ENCODE data around the gene MSANTD1.
A peak's percentile ranks its signal among the peaks of the same experiment; 100 is the strongest.

The MSANTD1 gene

DNA sequence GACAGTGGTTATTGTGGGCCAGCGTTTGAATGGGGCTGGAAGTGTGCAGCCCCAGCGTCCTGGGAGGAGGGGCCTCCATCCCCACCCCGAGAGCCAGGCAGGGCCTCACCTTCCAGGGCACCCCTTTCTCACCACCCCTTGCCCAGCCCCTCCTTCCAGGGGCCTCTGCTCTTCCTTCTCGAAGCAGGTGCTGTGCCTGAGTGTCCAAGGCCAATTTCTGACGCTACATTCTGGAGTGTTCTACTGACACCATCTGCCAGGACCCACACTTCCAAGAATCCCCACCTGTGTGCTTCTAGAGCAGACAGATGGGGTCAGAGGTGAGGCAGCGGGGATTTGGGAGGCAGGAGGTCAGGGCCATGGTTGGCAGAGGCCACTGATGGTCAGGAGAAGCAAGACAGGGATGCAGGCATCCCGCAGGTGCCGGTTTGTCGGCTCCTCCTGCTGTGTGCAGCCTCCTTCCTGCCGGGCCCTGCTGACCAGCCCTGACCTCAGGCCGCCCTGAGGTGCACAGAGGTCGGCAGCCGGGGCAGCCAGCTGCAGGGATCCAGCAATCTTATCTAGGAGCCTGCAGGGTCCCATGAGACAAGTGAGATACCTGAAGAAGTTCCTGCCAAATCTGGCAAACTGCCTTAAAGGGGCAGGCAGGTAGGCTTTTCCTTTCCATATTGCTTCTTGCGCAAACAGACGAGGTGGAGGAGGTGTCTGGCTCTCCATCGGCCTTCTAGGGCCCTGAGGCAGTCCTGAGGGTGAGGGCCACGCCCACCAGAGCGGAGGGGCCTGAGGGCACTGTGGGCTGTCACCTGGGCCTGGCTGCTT, 18.8 kb downstream of the MSANTD1 start:
- DNase-seq: no peak

DNA sequence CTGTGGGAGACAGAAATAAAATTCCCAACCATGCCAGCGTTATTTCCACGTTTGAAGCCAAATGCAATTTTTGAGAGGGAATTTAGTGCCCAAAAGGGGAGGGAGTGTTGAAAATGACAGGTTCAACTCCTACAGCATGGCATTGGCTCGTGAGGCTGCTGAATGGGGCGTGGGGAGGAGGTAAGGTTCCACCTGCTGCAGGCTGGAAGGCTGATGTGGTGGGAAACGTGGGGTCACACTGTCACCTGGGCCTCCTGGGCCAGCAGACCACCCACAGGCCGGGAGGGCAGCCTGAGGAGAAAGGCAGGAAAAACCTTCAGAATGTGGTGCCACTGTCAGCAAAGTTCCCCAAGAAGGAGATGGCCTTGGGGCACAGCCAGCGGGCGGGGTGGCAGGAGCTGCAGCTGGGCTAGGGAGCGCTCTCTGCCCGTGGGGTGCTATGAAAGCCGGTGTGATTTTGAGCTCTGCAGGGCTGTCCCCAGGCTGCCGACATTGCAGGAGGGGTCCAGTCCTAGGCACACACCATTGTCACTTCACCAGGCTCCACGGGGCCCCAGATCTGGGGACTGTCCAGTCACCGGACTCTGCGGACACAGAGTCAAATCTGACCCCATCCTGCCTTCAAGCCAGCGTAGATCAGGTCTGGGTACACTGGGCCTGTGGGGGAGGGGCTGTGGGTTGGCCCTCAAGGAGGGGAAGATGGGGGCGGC, 19.6 kb downstream of the MSANTD1 start:
- no peak for DNase-seq

DNA sequence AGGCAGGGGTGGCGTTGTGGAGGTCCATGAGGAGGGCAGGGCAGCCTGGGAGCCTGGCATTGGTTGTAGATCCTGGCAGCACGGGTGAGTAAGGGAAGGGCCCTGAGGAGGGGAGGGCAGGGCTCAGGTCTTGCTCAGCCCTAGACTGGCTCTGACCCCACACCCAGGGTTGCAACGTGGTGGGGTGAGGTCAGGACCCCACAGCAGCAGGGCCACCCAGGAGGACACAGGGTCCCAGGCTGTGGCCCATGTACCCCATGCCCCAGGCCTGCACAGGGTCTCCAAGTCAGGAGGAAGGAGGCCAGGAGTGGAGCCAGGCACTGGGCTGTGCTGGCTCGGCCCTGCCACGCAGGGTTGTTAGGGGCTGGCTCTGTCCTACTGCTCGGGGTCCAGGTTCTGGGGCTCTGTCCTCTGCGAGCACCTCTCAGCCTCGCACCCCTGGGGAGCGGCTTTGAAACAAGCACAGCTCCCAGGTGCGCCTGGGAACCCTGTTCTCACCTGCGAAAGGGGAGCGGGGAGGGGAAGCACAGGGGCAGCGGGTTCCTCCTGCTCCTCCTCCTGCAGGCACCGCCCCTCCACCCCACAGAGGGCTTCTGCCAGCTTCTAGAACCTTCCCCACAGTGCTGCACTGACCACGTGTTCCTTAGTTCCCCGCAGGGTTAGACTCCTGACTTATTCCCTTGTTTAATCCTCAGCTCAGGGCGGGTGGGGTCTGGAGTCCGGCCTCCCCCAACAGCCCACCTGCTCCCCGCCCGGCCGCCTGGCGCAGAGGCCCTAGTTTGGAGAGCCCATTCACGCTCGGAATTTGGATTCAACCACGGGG, 20.4 kb downstream of the MSANTD1 start:
- no peak for DNase-seq

DNA sequence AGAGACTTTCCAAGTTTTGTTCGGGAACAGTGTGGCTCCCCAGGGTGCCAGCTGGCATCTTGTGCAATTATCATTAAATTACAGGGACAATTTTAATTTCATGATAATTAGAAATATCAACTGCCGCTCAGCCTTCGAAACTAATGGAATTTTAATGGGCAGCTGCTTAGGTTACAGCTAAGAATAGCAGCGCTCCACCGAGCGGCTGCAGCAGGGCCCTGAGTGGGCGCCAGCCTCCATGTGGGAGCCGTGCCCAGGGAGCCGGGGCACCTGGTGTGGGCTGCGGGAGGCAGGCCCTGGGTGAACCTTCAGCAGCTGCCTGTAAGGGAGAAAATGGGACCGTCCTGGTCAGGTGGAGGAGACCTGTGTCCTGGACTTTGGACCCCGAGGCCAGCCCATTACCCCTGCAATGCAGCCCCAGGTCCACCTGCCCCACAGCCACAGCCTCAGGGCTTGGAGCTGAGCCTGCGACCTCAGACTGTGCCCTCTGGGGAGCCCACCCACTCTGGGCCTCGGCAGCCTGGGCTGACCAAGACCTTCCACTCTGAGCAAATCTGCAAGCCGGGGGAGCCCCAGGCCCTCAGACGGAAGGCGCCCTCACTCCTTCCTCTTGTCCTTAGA, 21.1 kb downstream of the MSANTD1 start:
- peak; percentile 41 for DNase-seq

DNA sequence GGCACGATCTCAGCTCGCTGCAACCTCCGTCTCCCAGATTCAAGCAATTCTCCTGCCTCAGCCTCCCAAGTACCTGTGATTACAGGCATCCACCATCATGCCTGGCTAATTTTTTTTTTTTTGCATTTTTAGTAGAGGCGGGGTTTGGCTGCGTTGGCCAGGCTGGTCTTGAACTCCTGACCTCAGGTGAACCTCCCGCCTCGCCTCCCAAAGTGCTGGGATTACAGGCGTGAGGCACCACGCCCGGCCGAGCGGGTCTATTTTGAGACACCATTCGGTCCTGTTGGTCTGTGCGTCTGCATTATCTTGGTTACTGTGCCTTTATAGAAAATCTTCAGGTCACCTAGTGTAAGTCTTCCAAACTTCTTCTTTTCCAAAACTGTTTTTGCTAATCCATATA, 22.2 kb downstream of the MSANTD1 start:
- no peak for DNase-seq

DNA sequence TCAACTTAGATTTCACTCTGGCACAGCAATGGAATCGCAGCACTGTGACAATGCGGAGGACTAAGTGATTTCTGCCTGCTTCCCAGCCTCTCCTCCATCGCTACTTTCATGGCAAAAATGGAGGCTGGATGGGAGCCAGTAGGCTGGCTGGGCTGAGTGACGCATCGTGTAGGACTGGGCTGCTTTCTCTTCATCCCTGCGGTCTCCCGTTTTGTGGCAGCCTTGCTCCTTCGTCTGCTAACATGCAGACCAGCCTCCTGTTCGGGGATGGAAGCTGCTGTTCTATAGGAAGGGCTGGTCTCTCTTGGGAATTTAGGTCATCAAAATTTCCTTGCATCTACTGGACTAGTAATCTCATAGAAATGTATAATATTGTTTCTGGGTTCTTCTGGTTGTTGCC, 28.0 kb downstream of the MSANTD1 start:
- no peak for DNase-seq

DNA sequence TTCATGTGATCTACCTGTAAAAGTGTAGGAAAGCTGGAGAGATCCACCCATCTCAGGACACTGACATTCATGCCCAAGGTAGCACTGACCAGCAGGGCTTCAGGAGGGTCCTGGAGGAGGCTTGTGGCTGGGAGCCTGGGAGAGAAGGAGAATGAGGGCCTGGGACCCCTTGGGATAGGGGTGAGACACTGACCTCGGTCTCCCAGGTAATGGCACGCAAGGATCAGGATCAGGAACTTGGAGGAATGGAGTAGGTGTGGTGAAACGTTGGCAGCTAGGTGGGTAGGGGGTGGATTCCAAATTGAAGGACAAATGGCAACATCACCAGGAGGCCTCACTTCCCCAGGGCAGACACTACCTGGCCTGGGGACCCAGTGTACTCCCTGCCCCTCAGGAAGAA, 31.5 kb downstream of the MSANTD1 start:
- DNase-seq: no peak

DNA sequence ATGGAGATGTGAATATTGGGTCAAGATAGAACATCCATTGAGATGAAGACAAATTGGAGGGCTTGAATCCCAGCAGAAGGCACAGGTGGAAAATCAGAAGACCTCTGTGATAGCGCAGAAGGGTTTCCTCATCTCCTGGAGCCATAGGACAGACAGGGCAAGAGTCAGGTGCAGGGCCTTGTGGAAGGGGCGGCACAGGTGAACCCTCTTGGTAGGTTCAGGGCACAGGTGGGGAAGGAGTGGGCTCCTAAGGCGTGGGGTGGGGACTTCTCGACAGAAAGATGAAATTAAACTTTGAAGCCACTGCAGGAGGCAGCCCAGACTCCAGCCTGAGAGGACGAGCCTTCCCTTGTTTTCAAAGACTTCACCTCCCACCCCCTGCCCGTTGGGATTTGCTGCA, 34.5 kb downstream of the MSANTD1 start:
- DNase-seq: no peak

DNA sequence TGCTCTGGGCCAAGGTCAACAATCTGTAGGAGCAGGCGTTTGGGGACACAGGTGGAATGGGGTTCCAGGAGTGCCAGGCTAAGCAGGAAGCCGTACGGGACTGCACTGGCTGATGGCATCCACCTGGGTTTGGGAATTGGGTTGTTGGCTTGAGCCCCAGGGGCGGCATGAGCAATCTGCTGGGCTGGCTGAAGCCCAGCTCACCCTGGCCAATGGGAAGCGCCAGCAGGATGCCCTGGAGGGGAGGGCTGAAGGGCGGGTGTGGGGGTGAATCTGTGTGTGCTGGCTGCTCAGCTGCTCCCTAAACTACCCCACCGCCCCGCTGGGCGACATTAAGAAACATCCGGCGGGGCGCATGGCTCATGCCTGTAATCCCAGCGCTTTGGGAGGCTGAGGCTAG, 35.0 kb downstream of the MSANTD1 start:
- DNase-seq: no peak

DNA sequence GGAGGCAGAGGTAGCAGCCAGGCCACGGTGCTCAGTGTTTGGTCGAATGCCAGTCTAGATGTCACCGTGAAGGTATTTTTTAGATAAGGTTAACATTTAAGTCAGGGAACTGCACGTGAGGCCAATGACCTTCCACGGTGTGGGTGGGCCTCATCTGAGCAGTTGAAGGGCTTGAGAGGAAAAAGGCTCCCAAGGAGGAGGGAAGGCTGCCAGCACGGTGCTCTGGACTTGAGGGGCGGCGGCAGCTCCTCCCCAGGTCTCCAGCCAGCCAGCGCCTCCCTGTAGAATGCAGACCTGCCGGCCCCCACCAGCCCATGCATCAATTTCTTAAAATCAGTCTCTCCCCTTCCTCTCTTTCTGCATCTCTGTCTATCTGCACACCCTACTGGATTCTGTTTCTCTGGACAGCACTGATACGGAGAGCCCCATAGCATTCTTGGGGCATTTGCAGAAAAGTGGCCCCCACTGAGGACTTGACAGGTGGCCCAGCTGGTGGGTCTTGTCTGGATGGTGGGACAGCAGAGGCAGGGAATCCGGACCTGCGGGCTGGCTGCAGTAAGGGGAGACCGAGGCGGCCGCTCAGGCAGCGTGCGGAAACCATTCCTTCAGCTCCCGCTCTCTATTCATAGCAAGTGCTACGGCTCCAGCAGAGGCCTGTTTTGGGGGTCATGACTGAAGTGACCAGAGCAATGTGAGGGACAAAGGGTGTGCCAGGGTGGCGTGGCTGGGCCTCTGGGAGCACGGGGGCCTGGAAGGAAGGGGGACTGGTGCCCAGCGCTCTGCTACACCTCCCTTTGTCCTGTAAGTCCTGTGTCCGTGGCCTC, 36.0 kb downstream of the MSANTD1 start:
- DNase-seq: no peak

DNA sequence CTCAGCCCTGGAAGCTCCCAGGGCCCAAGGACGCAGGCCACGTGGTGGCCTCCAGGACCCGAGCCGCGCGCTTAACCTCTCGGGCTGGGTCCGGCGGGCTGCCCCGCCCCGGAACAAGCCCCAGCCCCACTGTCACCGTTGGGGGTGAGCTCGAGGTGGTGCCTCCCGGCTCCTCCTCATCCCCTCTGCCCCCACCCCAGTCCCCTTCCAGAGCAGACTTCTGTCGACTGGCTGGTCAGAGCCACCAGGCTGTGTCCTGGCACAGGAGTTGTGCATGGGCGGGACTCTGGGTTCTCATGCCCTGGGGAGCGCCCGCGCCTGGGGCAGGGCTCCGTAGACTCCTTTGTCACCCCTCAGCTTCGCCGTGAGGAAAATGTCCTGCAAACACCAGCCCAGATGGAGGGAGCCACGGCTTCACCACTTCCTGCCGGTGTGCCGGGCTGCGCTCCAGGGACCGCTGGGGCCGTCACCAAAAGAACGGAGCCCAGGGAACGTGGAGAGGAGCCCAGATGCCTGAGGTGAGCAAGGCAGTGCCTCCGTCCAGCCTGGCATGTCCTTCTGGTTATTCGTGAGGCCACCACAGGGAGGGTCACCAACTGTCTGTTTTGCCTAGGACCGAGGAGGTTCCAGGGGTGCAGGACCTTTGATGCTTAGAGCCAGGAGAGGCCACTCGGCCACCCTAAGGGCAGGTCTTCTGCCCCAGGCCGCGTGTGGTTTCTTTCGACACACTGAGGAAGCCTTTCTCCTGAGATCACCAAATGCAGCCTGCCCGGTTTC, 36.8 kb downstream of the MSANTD1 start:
- DNase-seq: no peak

DNA sequence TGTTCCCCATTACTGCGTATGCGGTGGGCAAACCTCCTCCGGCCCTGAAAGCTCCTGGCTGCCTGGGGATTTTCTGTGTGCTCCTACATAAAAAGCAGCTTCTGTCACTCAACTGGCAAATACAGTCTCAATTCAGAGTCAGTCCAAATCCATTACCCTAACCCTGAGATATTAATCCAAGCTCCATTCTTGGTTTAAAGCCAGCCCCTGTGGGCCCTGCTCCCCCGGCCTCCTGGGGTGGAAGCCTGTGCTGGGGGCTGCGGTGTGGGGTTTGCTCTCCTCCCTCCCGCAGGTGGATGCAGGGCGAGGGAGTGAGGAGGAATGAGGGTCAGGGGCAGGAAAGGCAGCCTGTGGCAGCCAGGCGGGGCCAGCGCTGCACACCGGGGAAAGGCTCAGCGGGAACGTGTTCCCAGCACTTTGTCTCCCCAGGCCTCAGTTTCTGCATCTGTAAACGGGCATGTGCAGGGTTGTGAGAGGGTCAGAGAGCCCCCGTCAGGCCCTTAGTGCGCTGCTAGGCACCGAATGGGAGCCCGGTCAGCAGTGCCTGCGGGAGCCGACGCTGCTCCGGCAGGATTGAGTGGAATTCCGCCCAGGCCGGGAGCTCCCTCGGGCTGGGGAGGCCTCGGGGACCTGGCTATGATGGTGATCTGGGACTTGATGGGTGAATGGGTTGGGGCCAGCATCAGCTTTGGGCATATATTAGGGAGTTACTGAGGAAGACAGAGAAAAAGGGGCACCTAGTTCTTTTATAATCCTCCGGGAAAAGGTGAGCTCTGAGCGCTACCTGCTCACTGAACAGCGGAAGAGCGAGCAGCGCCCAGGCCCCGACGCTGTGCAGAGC, 37.6 kb downstream of the MSANTD1 start:
- no peak for DNase-seq

DNA sequence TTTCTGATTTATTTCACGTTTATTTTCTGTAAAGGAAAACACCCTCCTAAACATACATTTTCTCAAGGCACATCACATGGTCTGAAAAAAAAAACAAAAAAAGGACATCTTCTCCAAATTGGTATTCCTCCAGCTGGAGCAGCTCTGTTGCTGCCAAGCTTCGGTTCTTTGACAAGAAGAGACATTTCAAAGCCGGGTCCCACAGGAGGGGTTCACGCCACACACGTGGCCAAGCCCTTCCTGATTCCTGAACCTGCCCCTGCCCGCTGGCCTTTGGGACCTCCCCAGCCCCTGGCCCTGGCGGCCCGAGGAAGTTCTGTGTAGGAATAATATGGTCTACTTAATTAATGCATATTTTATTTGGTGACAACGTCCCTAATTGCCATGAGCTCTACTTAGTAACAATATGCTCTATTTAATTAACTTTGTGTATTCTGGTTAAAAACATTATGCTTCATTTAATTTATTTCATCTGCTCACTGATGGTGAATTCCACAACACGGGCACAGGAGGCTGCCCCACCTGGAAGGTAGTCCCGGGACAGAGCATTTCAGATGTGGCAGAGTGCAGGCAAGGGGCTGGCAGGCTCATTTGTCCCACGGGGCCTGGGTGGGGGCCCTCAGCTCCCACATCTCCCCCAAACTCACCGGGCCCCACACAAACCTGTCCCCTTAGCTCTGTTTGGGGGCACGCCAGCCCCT, 38.5 kb downstream of the MSANTD1 start:
- DNase-seq: no peak

DNA sequence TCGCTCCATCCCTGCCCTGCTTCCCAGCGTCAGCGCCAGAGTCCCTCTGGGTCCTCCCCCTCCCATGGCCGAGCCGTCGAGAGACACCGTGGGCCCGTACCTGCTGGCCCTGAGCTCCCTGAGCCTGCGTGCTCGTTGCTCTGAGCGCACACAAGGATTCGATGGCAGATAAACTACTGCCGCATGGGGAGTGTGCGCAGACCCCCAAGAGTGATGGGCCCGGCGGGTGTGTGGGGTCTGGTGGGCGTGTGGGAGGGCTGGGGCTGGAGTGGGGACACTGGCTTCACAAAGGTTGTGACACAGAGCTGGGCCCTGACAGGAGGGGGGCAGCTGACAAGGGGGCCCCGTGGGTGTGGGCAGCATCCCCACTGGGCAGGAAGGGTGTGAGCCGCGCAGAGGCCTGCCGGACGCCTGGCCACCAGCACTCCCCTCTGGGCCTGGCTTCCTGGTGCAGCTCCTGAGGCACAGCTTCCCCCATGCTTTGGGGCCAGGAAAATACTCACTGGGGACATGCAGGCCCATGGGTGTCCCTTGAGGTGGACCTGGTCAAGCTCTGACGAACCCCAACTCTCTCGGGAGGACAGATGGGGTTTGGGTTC, 39.1 kb downstream of the MSANTD1 start:
- DNase-seq: no peak

DNA sequence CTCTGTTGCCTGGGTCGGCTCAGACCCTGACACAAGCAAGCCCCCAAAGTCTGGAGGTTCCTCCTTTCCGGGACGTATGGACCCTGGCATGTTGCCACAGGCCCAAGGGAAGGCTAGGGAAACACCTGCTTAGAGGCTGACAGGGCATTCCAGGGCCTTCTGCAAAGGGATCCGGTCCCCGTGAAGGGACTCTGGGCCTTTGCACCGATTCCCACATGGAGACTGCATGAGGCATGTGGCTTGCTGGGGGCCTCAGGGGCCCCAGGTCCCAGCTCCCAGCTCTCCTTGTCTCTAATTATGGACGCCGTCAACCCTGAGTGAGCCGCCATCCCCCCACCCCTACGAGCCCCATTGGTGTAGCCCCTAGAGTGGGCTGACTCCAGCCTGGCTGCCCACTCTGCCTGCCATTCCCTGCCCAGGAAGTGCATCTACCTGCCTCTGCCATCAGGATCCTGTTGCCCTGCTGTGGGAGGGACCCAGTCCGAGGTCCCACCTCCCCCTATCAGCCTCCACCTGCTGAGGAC, 39.7 kb downstream of the MSANTD1 start:
- DNase-seq: no peak

DNA sequence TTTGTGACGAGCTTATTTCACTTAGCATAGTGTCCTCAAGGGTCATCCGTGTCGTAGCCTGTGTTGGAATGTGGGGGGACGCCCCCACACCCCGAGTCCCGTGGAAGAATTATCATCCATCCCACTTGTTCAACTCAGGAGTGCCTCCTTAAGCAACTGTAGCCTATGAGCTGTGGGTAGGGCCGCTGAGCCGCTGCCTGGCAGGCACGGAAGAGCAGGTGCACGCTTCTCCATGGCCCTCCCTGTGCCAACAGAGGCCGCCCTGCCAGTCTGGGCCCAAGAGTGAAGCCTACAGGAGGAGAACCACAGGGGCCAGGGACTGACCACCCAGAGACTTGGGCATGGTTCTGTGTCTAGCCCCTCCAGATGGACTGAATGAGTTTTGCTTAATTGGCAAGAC, 41.5 kb downstream of the MSANTD1 start:
- no peak for DNase-seq

DNA sequence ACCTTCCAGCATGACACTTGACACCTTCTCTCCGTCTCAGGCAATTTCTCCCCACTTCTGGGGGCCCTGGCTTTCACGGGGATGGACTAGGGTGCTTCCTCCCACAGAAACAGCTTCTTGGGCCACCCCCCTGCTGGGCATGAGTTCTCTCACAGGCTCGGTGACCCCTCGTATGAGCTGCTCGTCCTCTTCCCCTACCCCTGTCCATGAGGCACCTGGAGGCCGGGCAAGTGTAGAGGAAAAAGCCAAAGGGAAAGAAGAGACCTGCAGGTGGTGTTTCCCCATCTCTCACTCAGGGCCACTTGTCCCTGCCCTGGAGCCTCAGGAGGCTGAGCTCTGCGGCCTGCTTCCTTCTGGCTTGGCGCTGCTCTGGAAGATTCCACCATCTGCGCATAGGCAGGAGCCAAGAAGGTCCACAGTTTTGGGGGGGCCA, 41.9 kb downstream of the MSANTD1 start:
- DNase-seq: no peak

DNA sequence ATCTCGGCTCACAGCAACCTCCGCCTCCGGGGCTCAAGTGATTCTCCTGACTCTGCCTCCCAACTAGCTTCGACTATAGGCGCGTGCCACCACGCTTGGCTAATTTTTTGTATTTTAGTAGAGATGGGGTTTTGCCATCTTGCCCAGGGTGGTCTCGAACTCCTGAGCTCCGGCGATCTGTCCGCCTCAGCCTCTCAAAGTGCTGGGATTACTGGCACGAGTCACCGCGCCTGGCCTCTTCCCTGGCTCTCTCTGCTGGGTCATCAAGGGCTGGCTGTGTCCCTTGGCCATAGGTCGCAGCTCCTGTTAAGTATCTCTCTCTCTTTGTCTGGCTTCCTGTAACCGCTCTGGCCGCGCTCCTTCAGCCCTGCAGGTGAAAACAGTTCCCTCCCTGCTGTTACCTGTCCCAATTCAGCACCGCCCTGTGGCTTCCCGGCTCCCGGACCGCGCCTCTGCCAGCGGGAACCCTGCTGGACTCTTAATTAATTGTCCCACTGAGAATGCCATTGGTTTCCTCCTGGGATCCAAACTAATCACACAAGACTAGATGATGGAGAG, 42.5 kb downstream of the MSANTD1 start:
- peak; percentile 78 for DNase-seq

All from retina (tissue), 1 donor.